Stomach (tissue), 4 donors: Measurements from ENCODE around the gene DMAC1.

Source experiments
- POLR2A ChIP-seq, 4 donors: fragments of 450-650 bp; IDR thresholded peaks; one replicate each; pipeline ENCODE4 v1.6.1; 2016; ENCODE audit warnings: antibody characterized with exemption in 4 of 4, control low read depth in 2 of 4, mild to moderate bottlenecking in 1 of 4, moderate library complexity in 1 of 4
- TF ChIP-seq, protein P1 (sequence below), 7 experiments: fragments of 450-650 bp in 4 of 7; fragments of 200-600 bp in 3 of 7; sonication (generic) in 3 of 7; IDR thresholded peaks; one replicate each; pipeline ENCODE4 v1.5.1; 2016 to 2019; ENCODE audit warnings: antibody characterized with exemption in 7 of 7, control low read depth in 2 of 7, mild to moderate bottlenecking in 1 of 7

DNA sequence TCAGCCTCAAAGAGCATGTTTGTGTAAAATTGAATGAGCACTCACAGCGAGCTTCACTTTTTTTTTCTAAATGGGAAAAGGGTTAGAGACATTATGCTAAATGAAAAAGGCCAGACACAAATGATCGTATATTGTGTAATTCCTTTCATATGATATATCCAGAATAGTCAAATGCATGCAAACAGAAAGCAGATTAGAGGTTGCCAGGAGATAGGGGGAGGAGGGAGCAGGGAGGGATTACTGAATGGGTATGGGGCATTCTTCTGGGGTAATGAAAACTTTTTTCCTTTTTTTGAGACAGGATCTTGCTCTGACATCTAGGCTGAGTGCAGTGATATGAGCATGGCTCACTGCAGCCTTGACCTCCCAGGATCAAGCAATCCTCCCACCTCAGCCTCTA, 47.1 kb downstream of the DMAC1 start:
- TF ChIP-seq POLR2A (IDR thresholded peaks at IDR 0.05), result no peak
- TF ChIP-seq, protein P1, sequence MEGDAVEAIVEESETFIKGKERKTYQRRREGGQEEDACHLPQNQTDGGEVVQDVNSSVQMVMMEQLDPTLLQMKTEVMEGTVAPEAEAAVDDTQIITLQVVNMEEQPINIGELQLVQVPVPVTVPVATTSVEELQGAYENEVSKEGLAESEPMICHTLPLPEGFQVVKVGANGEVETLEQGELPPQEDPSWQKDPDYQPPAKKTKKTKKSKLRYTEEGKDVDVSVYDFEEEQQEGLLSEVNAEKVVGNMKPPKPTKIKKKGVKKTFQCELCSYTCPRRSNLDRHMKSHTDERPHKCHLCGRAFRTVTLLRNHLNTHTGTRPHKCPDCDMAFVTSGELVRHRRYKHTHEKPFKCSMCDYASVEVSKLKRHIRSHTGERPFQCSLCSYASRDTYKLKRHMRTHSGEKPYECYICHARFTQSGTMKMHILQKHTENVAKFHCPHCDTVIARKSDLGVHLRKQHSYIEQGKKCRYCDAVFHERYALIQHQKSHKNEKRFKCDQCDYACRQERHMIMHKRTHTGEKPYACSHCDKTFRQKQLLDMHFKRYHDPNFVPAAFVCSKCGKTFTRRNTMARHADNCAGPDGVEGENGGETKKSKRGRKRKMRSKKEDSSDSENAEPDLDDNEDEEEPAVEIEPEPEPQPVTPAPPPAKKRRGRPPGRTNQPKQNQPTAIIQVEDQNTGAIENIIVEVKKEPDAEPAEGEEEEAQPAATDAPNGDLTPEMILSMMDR (IDR thresholded peaks at IDR 0.05), result no peak
